NCI-H2081 (cell line): ENCODE data around the gene UROC1.
"Not testable (repeated sequence)": the region's sequence is repeated elsewhere in the genome, so short reads cannot be mapped to it uniquely, and the experiment has no call there.

Source experiments
- DNase-seq, 2 experiments: peaks; one replicate each; lab custom pipeline; 2025; lab: John Stamatoyannopoulos, UW

The UROC1 gene

DNA sequence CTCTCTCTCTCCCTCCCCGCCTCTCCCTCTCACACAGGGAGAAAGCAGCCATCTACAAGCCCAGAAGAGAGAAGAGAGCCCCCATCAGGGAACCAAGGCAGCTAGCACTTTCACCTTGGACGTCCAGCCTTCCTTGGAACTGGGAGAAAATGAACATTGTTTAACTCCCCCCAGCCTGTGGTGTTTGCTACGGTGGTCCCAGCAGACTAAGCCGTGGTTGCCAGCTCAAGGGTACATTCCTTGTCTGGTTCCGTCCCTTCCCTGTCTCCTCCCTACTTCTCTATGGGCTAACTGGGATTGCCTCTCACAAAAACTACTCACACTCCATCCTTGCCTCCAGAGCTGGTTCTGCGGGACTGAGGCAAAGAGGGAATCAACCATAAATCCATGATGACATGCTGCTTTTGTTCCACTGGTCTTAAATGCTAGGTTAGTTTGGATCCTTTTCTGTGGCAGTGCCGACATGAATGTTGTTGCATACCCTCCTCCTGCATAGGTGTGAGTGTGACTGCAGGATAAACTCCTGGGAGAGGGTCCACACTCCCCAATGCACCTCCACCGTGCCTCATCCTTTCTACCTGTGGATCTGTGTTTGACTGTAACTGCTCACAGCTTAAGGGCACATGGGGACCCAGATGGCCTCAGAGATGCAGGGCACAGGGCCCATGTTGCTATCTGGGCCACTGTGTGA lies 29.1 kb upstream of the UROC1 start:
- DNase-seq, result no peak

- DNase-seq, result no peak
Measured at GRCh38 chr3:126546013-126546412, 28.4 kb upstream of the UROC1 start.

DNA sequence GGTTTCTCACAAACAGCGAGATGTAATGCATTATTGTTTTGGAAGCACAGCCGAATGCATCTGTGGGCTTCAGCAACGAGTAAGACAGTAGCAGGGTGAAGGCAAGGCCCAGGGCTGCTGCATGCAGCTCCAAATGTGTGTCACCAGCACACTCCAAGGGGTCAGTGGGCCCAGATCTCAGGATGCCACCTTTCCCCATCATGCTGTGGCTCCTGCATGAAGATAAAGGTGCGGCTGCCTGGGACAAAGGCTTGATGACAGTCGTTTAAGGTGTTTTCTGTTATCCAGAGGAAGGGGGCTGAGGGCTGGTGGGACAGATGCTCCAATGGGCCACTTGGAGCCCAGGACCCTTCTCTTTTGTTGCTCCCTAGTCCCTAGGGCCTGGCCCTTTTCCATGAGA lies 28.0 kb upstream of the UROC1 start:
- DNase-seq, result no peak

- peak in 1 of 2 experiments; percentile 68 for DNase-seq
Measured at GRCh38 chr3:126544596-126545281, 27.2 kb upstream of the UROC1 start.

DNA sequence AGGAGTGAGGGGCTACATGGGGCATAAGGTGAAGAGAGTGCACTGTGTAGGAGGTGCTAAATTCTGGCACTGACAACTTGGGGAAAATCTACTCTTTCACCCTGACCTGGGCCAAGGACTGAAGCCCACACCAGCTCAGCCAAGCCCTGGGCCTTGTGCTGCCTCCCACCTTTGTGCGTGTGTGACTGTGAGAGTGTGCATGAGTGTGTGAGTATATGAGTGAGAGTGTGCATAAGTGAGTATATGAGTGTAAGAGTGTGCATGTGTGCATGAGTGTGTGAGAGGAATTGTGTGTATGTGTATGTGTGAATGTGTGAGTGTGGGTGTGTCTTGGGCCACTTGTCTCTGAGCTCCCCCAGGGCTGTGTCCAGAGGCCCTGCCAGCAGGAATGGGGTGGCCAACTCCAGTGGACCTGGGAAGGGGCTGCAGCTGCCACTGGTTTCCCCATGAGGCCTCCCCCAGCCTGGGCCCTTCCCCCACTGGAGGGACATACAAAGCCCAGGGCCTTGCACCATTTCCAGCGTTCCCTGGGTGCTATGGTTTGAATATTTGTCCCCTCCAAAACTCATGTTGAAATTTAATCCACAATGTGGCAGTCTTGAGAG lies 26.0 kb upstream of the UROC1 start:
- no peak for DNase-seq

- DNase-seq, result no peak
Measured at GRCh38 chr3:126542340-126543241, 25.0 kb upstream of the UROC1 start.

DNA sequence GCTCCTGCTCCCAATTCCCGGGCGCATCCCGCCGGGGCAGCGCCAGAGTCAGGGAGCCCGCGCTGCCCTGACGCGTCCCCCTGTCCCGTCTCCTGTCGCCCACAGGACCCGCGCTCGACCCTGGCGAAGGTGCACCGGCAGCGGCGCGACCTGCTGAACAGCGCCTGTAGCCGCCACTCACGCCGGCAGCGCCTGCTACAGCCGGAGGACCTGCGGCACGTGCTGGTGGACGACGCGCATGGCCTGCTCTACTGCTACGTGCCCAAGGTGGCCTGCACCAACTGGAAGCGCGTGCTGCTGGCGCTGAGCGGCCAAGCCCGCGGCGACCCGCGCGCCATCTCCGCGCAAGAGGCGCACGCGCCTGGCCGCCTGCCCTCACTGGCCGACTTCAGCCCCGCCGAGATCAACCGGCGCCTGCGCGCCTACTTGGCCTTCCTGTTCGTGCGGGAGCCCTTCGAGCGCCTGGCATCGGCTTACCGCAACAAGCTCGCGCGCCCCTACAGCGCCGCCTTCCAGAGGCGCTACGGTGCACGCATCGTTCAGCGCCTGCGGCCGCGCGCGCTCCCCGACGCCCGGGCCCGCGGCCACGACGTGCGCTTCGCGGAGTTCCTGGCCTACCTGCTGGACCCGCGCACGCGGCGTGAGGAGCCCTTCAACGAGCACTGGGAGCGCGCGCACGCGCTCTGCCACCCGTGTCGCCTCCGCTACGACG lies 24.2 kb upstream of the UROC1 start:
- no peak for DNase-seq

GRCh38 chr3:126540951-126541627 lies 23.5 kb upstream of the UROC1 start:
- no peak for DNase-seq

GRCh38 chr3:126540342-126540849 lies 22.8 kb upstream of the UROC1 start:
- no peak for DNase-seq

- no peak for DNase-seq
Measured at GRCh38 chr3:126539558-126540250, 22.1 kb upstream of the UROC1 start.

DNA sequence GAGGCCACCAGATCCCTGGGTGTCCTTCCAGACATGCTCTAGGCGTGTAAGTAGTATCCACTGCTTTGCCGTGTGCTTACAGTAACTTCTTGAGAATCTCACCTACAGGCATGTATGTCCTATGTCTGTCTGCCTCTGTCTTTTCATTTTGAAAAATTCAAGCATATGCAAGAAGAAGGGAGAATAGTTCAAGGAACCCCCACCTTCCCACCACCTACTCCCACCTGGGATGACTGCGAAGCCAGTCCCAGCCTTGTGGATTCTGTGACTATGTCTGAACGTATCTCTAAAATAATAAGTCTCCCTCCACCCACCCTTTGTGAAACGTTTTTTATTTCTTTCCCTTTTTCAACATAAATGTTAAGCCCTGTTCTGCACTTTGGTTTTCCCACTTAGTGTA lies 21.4 kb upstream of the UROC1 start:
- no peak for DNase-seq

DNA sequence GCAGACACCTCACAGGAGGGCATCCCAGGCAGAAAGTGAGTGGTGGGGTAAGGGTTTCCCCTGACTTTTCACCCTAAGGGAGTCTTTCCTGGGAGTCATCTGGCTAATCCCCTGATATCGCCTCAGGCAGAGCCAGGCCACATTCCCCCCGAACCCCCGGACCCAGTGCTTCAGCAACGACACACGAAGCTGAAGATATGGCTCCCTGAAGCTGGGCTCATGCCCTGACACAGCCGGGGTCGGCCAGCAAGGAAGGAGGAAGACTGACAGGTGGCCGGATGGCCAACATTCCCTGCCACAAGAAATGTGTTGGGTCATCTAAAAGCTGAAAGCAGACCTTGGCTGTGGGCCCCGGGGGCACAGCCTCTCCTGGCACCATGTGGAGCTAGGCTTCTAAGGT lies 20.7 kb upstream of the UROC1 start:
- no peak for DNase-seq

GRCh38 chr3:126537730-126538281 lies 20.2 kb upstream of the UROC1 start:
- no peak for DNase-seq

GRCh38 chr3:126537116-126537729 lies 19.6 kb upstream of the UROC1 start:
- no peak for DNase-seq

GRCh38 chr3:126536126-126536525 lies 18.6 kb upstream of the UROC1 start:
- DNase-seq, result no peak

DNA sequence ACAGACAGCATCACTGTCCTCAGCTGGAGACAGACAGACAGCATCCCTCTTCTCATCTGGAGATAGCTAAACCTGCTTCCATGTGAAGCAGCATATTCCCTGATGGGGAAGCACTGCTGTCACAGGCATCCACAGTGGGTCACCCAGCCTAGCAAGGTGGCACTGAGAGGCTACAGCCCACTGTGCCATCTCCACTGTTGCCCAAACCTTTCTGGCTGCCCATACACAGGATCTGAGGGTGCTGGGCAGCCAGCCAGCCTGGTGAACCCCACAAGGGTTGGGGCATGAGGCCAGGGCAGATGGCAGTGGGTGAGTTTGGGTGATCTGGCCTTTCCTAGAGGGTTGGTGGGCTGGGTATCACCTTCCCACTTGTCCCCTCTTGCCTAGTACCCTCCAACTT lies 18.1 kb upstream of the UROC1 start:
- no peak for DNase-seq

DNA sequence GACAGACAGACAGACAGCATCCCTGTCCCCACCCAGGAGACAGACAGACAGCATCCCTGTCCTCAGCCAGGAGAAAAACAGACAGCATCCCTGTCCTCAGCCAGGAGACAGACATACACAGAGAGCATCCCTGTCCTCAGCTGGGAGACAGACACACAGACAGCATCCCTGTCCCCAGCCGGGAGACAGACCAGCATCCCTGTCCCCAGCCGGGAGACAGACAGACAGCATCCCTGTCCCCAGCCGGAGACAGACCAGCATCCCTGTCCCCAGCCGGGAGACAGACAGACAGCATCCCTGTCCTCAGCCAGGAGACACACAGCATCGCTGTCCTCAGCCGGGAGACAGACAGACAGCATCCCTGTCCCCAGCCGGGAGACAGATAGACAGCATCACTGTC lies 17.1 kb upstream of the UROC1 start:
- not testable (repeated sequence) for DNase-seq

GRCh38 chr3:126533506-126533905 lies 15.9 kb upstream of the UROC1 start:
- DNase-seq, result no peak

GRCh38 chr3:126531051-126531330 lies 13.4 kb upstream of the UROC1 start:
- no peak for DNase-seq
